Glutamatergic neuron (in vitro differentiated cells): ENCODE data around the gene ASCL2. TPM values are rescaled to one million over a fixed set of nuclear protein-coding genes. Genes with fewer than 3 reads are reported as not detected.
A peak's percentile ranks its signal among the peaks of the same experiment; 100 is the strongest.
"Not testable (repeated sequence)": the region's sequence is repeated elsewhere in the genome, so short reads cannot be mapped to it uniquely, and the experiment has no call there.

ENCODE experiments used
- DNase-seq: peaks from one replicate; pipeline ENCODE4 v3.0.0; 2022
- H3K27ac Mint-ChIP-seq: one replicate; pipeline ENCODE4 v1.8.0; 2020; ENCODE audit warnings: mild to moderate bottlenecking, mixed read lengths, inconsistent platforms; ENCODE audit not compliant: unreplicated experiment
- H3K27me3 Mint-ChIP-seq: one replicate; pipeline ENCODE4 v1.8.0; 2020; ENCODE audit warnings: mild to moderate bottlenecking, moderate library complexity, mixed read lengths, inconsistent platforms; ENCODE audit not compliant: unreplicated experiment
- H3K36me3 Mint-ChIP-seq: one replicate; pipeline ENCODE4 v1.8.0; 2020; ENCODE audit warnings: mild to moderate bottlenecking, mixed read lengths, inconsistent platforms; ENCODE audit not compliant: unreplicated experiment
- H3K4me1 Mint-ChIP-seq: one replicate; pipeline ENCODE4 v1.8.0; 2020; ENCODE audit warnings: mild to moderate bottlenecking, low read depth, mixed read lengths, inconsistent platforms; ENCODE audit not compliant: unreplicated experiment
- H3K4me3 Mint-ChIP-seq: one replicate; pipeline ENCODE4 v1.8.0; 2020; ENCODE audit warnings: mild to moderate bottlenecking, mixed read lengths, inconsistent platforms; ENCODE audit not compliant: unreplicated experiment
- H3K9me3 Mint-ChIP-seq: one replicate; pipeline ENCODE4 v1.8.0; 2020; ENCODE audit warnings: mild to moderate bottlenecking, moderate library complexity, mixed read lengths, inconsistent platforms; ENCODE audit not compliant: unreplicated experiment
- total RNA-seq: library from RNA; stranded (reverse); fragmentation: NEBNext Ultra II Directional; extraction: Animal tissue kit (Norgen Biotek cat#: 25700); gene quantifications from one replicate; pipeline ENCODE4 v1.2.1, GENCODE V29; 2021; ENCODE audit not compliant: unreplicated experiment
- TF ChIP-seq, protein P1 (sequence below): fragments of 200-600 bp; sonication (generic); IDR thresholded peaks from one replicate; pipeline ENCODE4 v1.5.0; 2021; ENCODE audit not compliant: partially characterized antibody, unreplicated experiment

The ASCL2 gene
- total RNA-seq, 1 donor from 2014 or later = not detected

GRCh38 chr11:2293531-2293971, 23.2 kb upstream of the ASCL2 start:
- no peaks in the 10 kb centered on the region for H3K9me3 Mint-ChIP-seq
- no peaks in the 10 kb centered on the region for H3K36me3 Mint-ChIP-seq
- DNase-seq = peak; percentile 10
- no peak overlapping the region for H3K4me3 Mint-ChIP-seq
- peaks cover 6% of the 10 kb centered on the region for H3K27me3 Mint-ChIP-seq
- H3K27ac Mint-ChIP-seq = no peak overlapping the region
- peaks cover 1% of the 10 kb centered on the region for H3K4me1 Mint-ChIP-seq
- TF ChIP-seq, protein P1, sequence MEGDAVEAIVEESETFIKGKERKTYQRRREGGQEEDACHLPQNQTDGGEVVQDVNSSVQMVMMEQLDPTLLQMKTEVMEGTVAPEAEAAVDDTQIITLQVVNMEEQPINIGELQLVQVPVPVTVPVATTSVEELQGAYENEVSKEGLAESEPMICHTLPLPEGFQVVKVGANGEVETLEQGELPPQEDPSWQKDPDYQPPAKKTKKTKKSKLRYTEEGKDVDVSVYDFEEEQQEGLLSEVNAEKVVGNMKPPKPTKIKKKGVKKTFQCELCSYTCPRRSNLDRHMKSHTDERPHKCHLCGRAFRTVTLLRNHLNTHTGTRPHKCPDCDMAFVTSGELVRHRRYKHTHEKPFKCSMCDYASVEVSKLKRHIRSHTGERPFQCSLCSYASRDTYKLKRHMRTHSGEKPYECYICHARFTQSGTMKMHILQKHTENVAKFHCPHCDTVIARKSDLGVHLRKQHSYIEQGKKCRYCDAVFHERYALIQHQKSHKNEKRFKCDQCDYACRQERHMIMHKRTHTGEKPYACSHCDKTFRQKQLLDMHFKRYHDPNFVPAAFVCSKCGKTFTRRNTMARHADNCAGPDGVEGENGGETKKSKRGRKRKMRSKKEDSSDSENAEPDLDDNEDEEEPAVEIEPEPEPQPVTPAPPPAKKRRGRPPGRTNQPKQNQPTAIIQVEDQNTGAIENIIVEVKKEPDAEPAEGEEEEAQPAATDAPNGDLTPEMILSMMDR = no peak

DNA sequence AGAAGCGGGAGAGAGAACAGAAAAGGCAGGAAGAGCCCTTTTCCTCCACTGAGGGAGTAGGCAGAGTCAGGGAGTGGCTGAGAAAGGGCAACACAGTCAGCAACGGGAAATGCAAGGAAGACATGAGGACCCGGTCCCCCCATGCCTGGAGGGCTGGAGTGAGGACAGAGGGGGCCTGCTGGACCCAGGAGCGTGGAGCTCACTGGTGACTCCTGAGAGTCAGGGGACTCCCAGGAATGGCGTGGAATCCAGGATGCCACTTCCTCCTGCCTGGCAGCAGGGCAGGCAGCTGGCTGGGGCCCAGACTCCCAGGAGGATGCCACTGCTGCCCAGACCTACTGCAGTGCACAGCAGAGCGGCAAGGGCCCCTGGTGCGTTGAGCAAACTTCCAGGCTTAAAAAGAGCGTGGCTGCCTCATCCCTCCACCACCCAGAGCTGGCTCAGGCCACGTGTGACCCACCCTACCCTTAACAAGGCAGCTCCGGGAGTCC, 20.0 kb upstream of the ASCL2 start:
- Mint-ChIP-seq H3K4me1 (peaks cover 1% of the 10 kb centered on the region), H3K36me3 (no peaks in the 10 kb centered on the region), H3K27ac (no peak overlapping the region), H3K4me3 (no peak overlapping the region), H3K27me3 (peaks cover 9% of the 10 kb centered on the region), H3K9me3 (no peaks in the 10 kb centered on the region)
- TF ChIP-seq, protein P1 = no peak
- peak; percentile 14 for DNase-seq

- Mint-ChIP-seq H3K4me3 (no peak overlapping the region), H3K36me3 (no peaks in the 10 kb centered on the region), H3K27ac (no peak overlapping the region), H3K4me1 (peaks cover 1% of the 10 kb centered on the region), H3K27me3 (peaks cover 9% of the 10 kb centered on the region), H3K9me3 (no peaks in the 10 kb centered on the region)
- no peak for DNase-seq
- TF ChIP-seq, protein P1 = no peak
Measured at GRCh38 chr11:2289859-2290258, 19.5 kb upstream of the ASCL2 start.

GRCh38 chr11:2289350-2289749, 19.0 kb upstream of the ASCL2 start:
- no peak for DNase-seq
- TF ChIP-seq, protein P1 = no peak
- Mint-ChIP-seq H3K4me3 (no peak overlapping the region), H3K27ac (no peak overlapping the region), H3K9me3 (no peaks in the 10 kb centered on the region), H3K27me3 (peaks cover 7% of the 10 kb centered on the region), H3K36me3 (no peaks in the 10 kb centered on the region), H3K4me1 (peaks cover 1% of the 10 kb centered on the region)

DNA sequence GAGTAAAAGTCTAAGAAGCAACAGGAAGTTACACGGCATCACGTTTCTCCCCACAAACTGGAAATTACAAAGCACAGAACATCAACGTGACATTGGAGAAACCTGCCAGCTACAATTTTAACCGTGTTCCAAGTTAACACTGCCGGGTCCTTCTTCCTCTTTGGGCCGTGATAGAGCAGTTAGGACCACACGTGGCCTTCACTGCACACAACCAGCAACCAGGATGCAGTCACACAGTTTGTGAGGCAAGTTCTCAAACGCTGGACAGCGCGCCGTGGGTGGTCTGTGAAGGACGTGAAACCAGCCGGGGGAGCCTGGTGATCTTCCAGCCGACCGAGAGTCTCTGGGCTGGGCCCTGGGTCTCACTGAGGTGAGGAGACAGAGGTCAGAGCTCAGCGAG, 16.7 kb upstream of the ASCL2 start:
- H3K9me3 Mint-ChIP-seq = peaks cover 2% of the 10 kb centered on the region
- H3K27me3 Mint-ChIP-seq = peaks cover 3% of the 10 kb centered on the region
- no peak overlapping the region for H3K27ac Mint-ChIP-seq
- no peak overlapping the region for H3K4me3 Mint-ChIP-seq
- peaks cover 1% of the 10 kb centered on the region for H3K4me1 Mint-ChIP-seq
- peaks cover 4% of the 10 kb centered on the region for H3K36me3 Mint-ChIP-seq
- no peak for DNase-seq
- TF ChIP-seq, protein P1 = no peak

GRCh38 chr11:2286350-2286749, 16.0 kb upstream of the ASCL2 start:
- H3K4me1 Mint-ChIP-seq, H3K9me3 Mint-ChIP-seq, H3K4me3 Mint-ChIP-seq, H3K36me3 Mint-ChIP-seq, H3K27me3 Mint-ChIP-seq, DNase-seq, H3K27ac Mint-ChIP-seq: not testable (repeated sequence)
